H9 (cell line): ENCODE measurements around the gene SULT2B1. TPM values are rescaled to one million over a fixed set of nuclear protein-coding genes. Genes with fewer than 3 reads are reported as not detected.

ENCODE experiments used
- DNase-seq: peaks from one replicate; pipeline ENCODE4 v3.0.0-alpha.2; 2017
- H2AFZ ChIP-seq: one replicate; pipeline ENCODE4 v1.6.1; 2013; ENCODE audit warnings: mild to moderate bottlenecking, low read length, control low read depth, moderate library complexity
- H2AK5ac ChIP-seq: 2 replicates; pipeline ENCODE4 v1.6.1; 2013; ENCODE audit warnings: low read length, control low read depth, mixed read lengths; ENCODE audit not compliant: insufficient read length
- H2BK120ac ChIP-seq: one replicate; pipeline ENCODE4 v1.6.1; 2013; ENCODE audit warnings: low read depth, mild to moderate bottlenecking, low read length, control low read depth, inconsistent platforms; ENCODE audit not compliant: poor library complexity, severe bottlenecking
- H2BK12ac ChIP-seq: 2 replicates; pipeline ENCODE4 v1.6.1; 2013; ENCODE audit warnings: low read length, control low read depth, mixed read lengths, low read depth; ENCODE audit not compliant: insufficient read length
- H2BK15ac ChIP-seq: 2 replicates; pipeline ENCODE4 v1.6.1; 2013; ENCODE audit warnings: low read depth, low read length, control low read depth
- H2BK20ac ChIP-seq: one replicate; pipeline ENCODE4 v1.6.1; 2013; ENCODE audit warnings: low read depth, mild to moderate bottlenecking, low read length, control low read depth, inconsistent platforms; ENCODE audit not compliant: poor library complexity, severe bottlenecking
- H2BK5ac ChIP-seq: 2 replicates; pipeline ENCODE4 v1.6.1; 2013; ENCODE audit warnings: low read length, control low read depth, mixed read lengths; ENCODE audit not compliant: insufficient read length
- H3K14ac ChIP-seq: 2 replicates; pipeline ENCODE4 v1.6.1; 2013; ENCODE audit warnings: low read length, control low read depth; ENCODE audit not compliant: insufficient read depth
- H3K18ac ChIP-seq: 2 replicates; pipeline ENCODE4 v1.6.1; 2013; ENCODE audit warnings: low read depth, mild to moderate bottlenecking, mixed read lengths, low read length, control low read depth; ENCODE audit not compliant: insufficient read length
- H3K23ac ChIP-seq: 2 replicates; pipeline ENCODE4 v1.6.1; 2013; ENCODE audit warnings: low read length, control low read depth, mixed read lengths, low read depth; ENCODE audit not compliant: insufficient read length
- H3K23me2 ChIP-seq: 2 replicates; pipeline ENCODE4 v1.6.1; 2013; ENCODE audit warnings: low read depth, mild to moderate bottlenecking, mixed read lengths, low read length, control low read depth; ENCODE audit not compliant: insufficient read length, poor library complexity, severe bottlenecking
- H3K27ac ChIP-seq: 2 replicates; pipeline ENCODE4 v1.5.1; 2013; ENCODE audit warnings: low read length, control low read depth, mixed read lengths, low read depth; ENCODE audit not compliant: insufficient read length
- H3K27me3 ChIP-seq: 2 replicates; pipeline ENCODE4 v1.6.1; 2013; ENCODE audit warnings: low read length, control low read depth, inconsistent platforms; ENCODE audit not compliant: insufficient read depth
- H3K4ac ChIP-seq: 2 replicates; pipeline ENCODE4 v1.6.1; 2013; ENCODE audit warnings: low read depth, mild to moderate bottlenecking, control low read depth, inconsistent platforms, low read length, moderate library complexity
- H3K4me1 ChIP-seq: 2 replicates; pipeline ENCODE4 v1.6.1; 2013; ENCODE audit warnings: low read length, control low read depth, inconsistent platforms; ENCODE audit not compliant: insufficient read depth
- H3K4me2 ChIP-seq: 2 replicates; pipeline ENCODE4 v1.6.1; 2013; ENCODE audit warnings: low read length, control low read depth, mixed read lengths; ENCODE audit not compliant: insufficient read length, insufficient read depth
- H3K56ac ChIP-seq: 2 replicates; pipeline ENCODE4 v1.6.1; 2013; ENCODE audit warnings: low read depth, mild to moderate bottlenecking, mixed read lengths, low read length, control low read depth; ENCODE audit not compliant: insufficient read length
- H3K79me1 ChIP-seq: 2 replicates; pipeline ENCODE4 v1.6.1; 2013; ENCODE audit warnings: low read depth, mild to moderate bottlenecking, moderate library complexity, low read length, control low read depth, inconsistent platforms; ENCODE audit not compliant: insufficient read depth, poor library complexity, severe bottlenecking
- H3K79me2 ChIP-seq: 2 replicates; pipeline ENCODE4 v1.6.1; 2013; ENCODE audit warnings: low read length, control low read depth, inconsistent platforms; ENCODE audit not compliant: insufficient read depth
- H3K9ac ChIP-seq: 2 replicates; pipeline ENCODE4 v1.6.1; 2013; ENCODE audit warnings: low read length, control low read depth, mixed read lengths; ENCODE audit not compliant: insufficient read length; ENCODE audit errors: extremely low read depth
- H3K9me3 ChIP-seq: one replicate; pipeline ENCODE4 v1.6.1; 2013; ENCODE audit warnings: low read depth, low read length, inconsistent platforms; ENCODE audit not compliant: control insufficient read depth
- H3T11ph ChIP-seq: one replicate; pipeline ENCODE4 v1.6.1; 2013; ENCODE audit warnings: mild to moderate bottlenecking, low read length, control low read depth, inconsistent platforms
- H4K20me1 ChIP-seq: one replicate; pipeline ENCODE4 v1.6.1; 2013; ENCODE audit not compliant: control insufficient read depth, insufficient read length, insufficient read depth
- H4K5ac ChIP-seq: 2 replicates; pipeline ENCODE4 v1.6.1; 2013; ENCODE audit warnings: low read depth, mild to moderate bottlenecking, mixed read lengths, low read length, control low read depth; ENCODE audit not compliant: insufficient read length
- H4K8ac ChIP-seq: replicated peaks from 2 replicates; pipeline ENCODE4 v1.6.1; 2013; ENCODE audit warnings: low read length, control low read depth, mixed read lengths, low read depth; ENCODE audit not compliant: insufficient read length
- H4K91ac ChIP-seq: 2 replicates; pipeline ENCODE4 v1.6.1; 2013; ENCODE audit warnings: low read depth, mild to moderate bottlenecking, moderate library complexity, mixed read lengths, low read length, control low read depth; ENCODE audit not compliant: insufficient read length
- H3K27ac Mint-ChIP-seq, 3 experiments: 2 replicates in 2 of 3; 3 replicates in 1 of 3; pipeline ENCODE4 v1.8.0; 2020 to 2021; ENCODE audit warnings: mixed read lengths in 3 of 3, mild to moderate bottlenecking in 1 of 3, moderate library complexity in 1 of 3
- H3K27me3 Mint-ChIP-seq: 2 replicates; pipeline ENCODE4 v1.8.0; 2021; ENCODE audit warnings: low read depth, mild to moderate bottlenecking, moderate library complexity, mixed read lengths
- H3K36me3 Mint-ChIP-seq, 3 experiments: 2 replicates in 2 of 3; 3 replicates in 1 of 3; pipeline ENCODE4 v1.8.0; 2020 to 2021; ENCODE audit warnings: low read depth in 3 of 3, mixed read lengths in 3 of 3; ENCODE audit not compliant: insufficient read depth in 1 of 3
- H3K4me1 Mint-ChIP-seq, 2 experiments: 2 replicates each; pipeline ENCODE4 v1.8.0; 2020; ENCODE audit warnings: mixed read lengths in 2 of 2
- H3K4me3 Mint-ChIP-seq, 2 experiments: 2 replicates in 1 of 2; 3 replicates in 1 of 2; pipeline ENCODE4 v1.8.0; 2020 to 2021; ENCODE audit warnings: mild to moderate bottlenecking in 2 of 2, mixed read lengths in 2 of 2, moderate library complexity in 1 of 2
- H3K9me3 Mint-ChIP-seq, 2 experiments: 2 replicates in 1 of 2; 3 replicates in 1 of 2; pipeline ENCODE4 v1.8.0; 2020; ENCODE audit warnings: mild to moderate bottlenecking in 2 of 2, mixed read lengths in 2 of 2, moderate library complexity in 1 of 2
- WGBS: extraction: QIAGEN DNeasy Blood & Tissue Kit; methylation state at CpG from one replicate; pipeline ENCODE4 v1.1.7; 2013; ENCODE audit warnings: missing lambda C conversion rate, low lambda C conversion rate, mixed read lengths; ENCODE audit not compliant: insufficient read length; ENCODE audit errors: extremely low coverage; 5-methylcytosine and 5-hydroxymethylcytosine counted together
- total RNA-seq: library from RNA; stranded (reverse); gene quantifications from 2 replicates; pipeline ENCODE4 v1.2.1, GENCODE V29; 2021
- TF ChIP-seq, protein P1 (sequence below): fragments of 200-600 bp; sonication (generic); conservative IDR thresholded peaks from 3 replicates; pipeline ENCODE4 v1.8.0; 2021; ENCODE audit warnings: antibody characterized with exemption, mild to moderate bottlenecking

SULT2B1 gene
- total RNA-seq, 1 experiment from 2014 or later = 1.7 TPM

DNA sequence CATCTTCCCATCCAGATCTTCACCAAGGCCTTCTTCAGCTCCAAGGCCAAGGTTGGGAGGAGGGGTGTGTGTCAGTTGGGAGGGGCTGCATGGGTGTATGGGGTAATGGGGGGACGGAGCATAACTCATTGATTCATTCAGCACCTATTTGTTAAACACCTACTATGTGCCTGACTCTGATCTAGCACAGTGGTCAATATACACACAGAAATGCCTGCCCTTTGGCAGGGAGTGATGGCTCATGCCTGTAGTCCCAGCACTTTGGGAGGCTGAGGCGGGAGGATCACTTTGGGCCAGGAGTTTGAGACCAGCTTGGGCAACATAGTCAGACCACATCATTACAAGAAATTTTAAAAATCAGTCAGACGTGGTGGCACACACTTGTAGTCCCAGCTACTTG is 35.4 kb downstream of the SULT2B1 start:
- no CpG with 5 or more reads among the region's 3 CpGs for WGBS
- Histone ChIP-seq H2BK120ac (no peak overlapping the region), H4K5ac (no peak overlapping the region), H2BK5ac (no peak overlapping the region), H3K9ac (no peak overlapping the region), H3K27me3 (no peaks in the 10 kb centered on the region), H3T11ph (no peak overlapping the region), H3K79me1 (no peaks in the 10 kb centered on the region), H3K79me2 (no peaks in the 10 kb centered on the region), H3K56ac (no peak overlapping the region), H3K23me2 (peaks cover 9% of the 10 kb centered on the region), H2AFZ (no peak overlapping the region), H4K8ac (no peak overlapping the region), H2BK12ac (no peak overlapping the region), H3K4ac (no peak overlapping the region), H4K20me1 (no peaks in the 10 kb centered on the region), H2BK20ac (no peak overlapping the region), H4K91ac (no peak overlapping the region), H3K23ac (no peak overlapping the region), H2BK15ac (no peak overlapping the region), H3K4me2 (no peak overlapping the region), H3K9me3 (no peaks in the 10 kb centered on the region), H3K14ac (no peak overlapping the region), H2AK5ac (no peak overlapping the region), H3K27ac (no peak overlapping the region), H3K4me1 (no peaks in the 10 kb centered on the region), H3K18ac (no peak overlapping the region)
- Mint-ChIP-seq H3K4me3 (no peak overlapping the region; a peak in 1 of 5 replicates), H3K4me1 (peaks cover 11 to 12% of the 10 kb centered on the region in 2 experiments), H3K27me3 (peaks cover 47% of the 10 kb centered on the region), H3K9me3 (peaks cover 3 to 4% of the 10 kb centered on the region in 2 experiments), H3K36me3 (no peaks in the 10 kb centered on the region; a peak in 1 of 7 replicates), H3K27ac (no peak overlapping the region)
- no peak for DNase-seq
- TF ChIP-seq, protein P1, sequence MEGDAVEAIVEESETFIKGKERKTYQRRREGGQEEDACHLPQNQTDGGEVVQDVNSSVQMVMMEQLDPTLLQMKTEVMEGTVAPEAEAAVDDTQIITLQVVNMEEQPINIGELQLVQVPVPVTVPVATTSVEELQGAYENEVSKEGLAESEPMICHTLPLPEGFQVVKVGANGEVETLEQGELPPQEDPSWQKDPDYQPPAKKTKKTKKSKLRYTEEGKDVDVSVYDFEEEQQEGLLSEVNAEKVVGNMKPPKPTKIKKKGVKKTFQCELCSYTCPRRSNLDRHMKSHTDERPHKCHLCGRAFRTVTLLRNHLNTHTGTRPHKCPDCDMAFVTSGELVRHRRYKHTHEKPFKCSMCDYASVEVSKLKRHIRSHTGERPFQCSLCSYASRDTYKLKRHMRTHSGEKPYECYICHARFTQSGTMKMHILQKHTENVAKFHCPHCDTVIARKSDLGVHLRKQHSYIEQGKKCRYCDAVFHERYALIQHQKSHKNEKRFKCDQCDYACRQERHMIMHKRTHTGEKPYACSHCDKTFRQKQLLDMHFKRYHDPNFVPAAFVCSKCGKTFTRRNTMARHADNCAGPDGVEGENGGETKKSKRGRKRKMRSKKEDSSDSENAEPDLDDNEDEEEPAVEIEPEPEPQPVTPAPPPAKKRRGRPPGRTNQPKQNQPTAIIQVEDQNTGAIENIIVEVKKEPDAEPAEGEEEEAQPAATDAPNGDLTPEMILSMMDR = no peak
